ENCODE data around the gene APCS.

Gene APCS

GRCh38 chr1:159562680-159563079 is 24.9 kb upstream of the APCS start:
- no peak for DNase-seq (ENCODE audit: extremely low read depth, low read depth)
- no peak for TF ChIP-seq CTCF (IDR thresholded peaks at IDR 0.05; ENCODE audit: low read depth, low read length)

GRCh38 chr1:159577446-159577845 is 10.2 kb upstream of the APCS start:
- DNase-seq (ENCODE audit: extremely low read depth, low read depth), result no peak
- no peak for TF ChIP-seq CTCF (IDR thresholded peaks at IDR 0.05; ENCODE audit: low read depth, low read length)

GRCh38 chr1:159580340-159580739 is 7.3 kb upstream of the APCS start:
- no peak for DNase-seq (ENCODE audit: extremely low read depth, low read depth)
- no peak for TF ChIP-seq CTCF (IDR thresholded peaks at IDR 0.05; ENCODE audit: low read depth, low read length)

GRCh38 chr1:159581422-159581821 is 6.2 kb upstream of the APCS start:
- no peak for DNase-seq (ENCODE audit: extremely low read depth, low read depth)
- no peak for TF ChIP-seq CTCF (IDR thresholded peaks at IDR 0.05; ENCODE audit: low read depth, low read length)

- no peak for DNase-seq (ENCODE audit: extremely low read depth, low read depth)
Observed at GRCh38 chr1:159584536-159584935, 3.1 kb upstream of the APCS start.

GRCh38 chr1:159591981-159592380 is 4.4 kb downstream of the APCS start:
- no peak for TF ChIP-seq CTCF (IDR thresholded peaks at IDR 0.05; ENCODE audit: low read depth, low read length)
- DNase-seq (ENCODE audit: extremely low read depth, low read depth), result no peak

More at GRCh38 chr1:159584536-159584935, 3.1 kb upstream of the APCS start:
- no peak for TF ChIP-seq CTCF (IDR thresholded peaks at IDR 0.05; ENCODE audit: low read depth, low read length)

GRCh38 chr1:159594625-159595405 is 7.2 kb downstream of the APCS start:
- DNase-seq (ENCODE audit: extremely low read depth, low read depth), result no peak
- TF ChIP-seq CTCF (IDR thresholded peaks at IDR 0.05; ENCODE audit: low read depth, low read length), result no peak
